Activated CD4-positive, alpha-beta T cell treated with anti-CD3 and anti-CD28 coated beads, Interleukin-2, amount 50 U/mL, for 4 hours (primary cell): ENCODE data around the gene PKNOX2.

Experiments used
- DNase-seq, 2 experiments: peaks; one replicate each; pipeline ENCODE4 v3.0.0-alpha.2; 2020

The PKNOX2 gene

DNA sequence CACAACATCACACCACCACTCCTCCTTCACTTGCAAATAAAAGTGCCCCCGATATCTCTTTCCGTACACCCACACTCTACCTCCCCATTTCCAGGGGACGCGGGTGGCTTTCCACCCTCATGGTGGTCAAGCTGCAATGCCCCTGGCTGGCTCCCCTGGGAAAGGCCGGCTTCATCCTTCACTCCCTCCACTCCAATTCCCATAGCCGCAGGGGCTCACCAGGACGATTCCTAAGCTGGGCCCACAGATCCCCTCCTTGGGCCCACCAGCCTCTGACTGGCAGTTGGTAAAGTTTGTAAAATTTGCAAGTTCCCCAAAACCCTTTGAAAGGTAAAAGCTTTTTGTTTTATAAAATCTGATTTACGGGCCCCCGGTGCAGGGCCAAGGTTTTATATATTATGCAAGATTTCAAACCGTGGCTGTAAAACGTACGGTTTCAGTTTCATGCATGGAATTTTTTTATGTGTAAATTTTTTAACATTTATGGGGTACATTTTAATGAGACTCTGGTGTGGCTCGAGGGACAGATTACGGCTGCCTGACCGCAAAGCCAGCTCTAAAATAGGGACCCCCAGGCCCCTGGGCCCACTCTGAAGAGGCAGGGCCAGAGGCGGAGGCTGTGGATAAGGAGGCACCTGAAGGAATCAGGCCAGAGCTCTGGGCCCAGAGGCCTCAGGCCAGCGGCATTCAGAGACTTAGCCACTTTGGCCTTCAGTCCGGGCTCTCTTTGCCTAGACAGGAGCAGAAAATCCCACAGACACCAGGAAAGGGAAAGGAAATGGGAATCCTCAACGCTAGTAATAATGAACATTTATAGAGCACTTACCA, 225.0 kb downstream of the PKNOX2 start:
- no peak for DNase-seq

- no peak for DNase-seq
Measured at GRCh38 chr11:125390946-125391345, 226.4 kb downstream of the PKNOX2 start.

GRCh38 chr11:125393331-125393730, 228.8 kb downstream of the PKNOX2 start:
- DNase-seq: no peak

DNA sequence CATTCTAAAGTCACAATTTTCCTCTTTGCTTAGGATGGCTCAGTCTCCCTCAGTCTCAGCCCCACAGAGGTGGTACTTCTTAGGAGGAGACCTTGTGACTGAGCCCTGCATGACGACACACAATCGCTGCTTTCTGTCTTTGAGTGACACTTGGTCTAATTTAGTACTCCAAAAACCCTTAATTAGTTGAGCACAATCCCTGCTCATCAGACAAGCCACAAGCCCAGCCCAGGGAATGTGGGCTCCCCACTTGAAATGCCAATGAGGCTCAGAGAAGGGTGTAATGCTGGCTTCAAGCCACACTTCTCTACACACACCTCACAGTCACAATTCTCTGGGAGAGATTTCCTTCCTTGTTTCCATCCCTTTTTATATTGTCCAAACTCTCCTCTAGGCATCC, 229.7 kb downstream of the PKNOX2 start:
- no peak for DNase-seq

- DNase-seq: no peak
Measured at GRCh38 chr11:125397421-125397820, 232.9 kb downstream of the PKNOX2 start.

GRCh38 chr11:125398475-125398874, 233.9 kb downstream of the PKNOX2 start:
- DNase-seq: no peak

DNA sequence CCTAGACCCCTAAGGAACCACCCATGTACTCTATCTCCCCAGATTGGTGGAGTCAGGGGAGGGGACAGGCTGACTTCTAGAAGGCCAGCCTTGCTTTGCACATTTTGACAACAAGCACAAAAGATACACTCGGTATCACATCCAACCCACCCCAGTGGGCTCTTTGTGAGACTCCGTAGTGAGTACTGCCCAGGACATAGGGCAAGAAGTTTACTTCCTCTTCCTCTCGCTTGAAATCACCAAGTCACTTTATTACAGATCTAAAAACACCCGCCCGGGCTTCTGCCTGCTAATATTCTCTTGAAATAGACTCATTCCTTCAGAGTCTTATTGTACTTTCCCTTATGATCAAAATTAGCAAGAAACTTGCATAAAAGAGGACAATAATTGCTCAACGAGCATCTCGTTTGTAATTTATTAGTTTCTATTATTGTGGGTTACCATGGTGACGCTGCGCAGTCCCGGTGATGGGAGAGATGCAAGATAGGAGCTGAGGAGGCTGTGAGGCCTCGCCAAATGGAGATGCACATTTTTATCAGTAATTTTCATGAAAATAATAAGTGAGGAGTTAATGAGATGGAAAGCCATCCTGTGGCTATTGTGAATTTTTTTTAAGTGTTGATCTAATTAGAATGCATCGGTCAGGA, 234.6 kb downstream of the PKNOX2 start:
- DNase-seq: no peak

GRCh38 chr11:125399945-125400344, 235.4 kb downstream of the PKNOX2 start:
- DNase-seq: no peak

- no peak for DNase-seq
Measured at GRCh38 chr11:125401235-125401634, 236.7 kb downstream of the PKNOX2 start.

GRCh38 chr11:125401746-125402145, 237.2 kb downstream of the PKNOX2 start:
- no peak for DNase-seq

- no peak for DNase-seq
Measured at GRCh38 chr11:125402435-125402834, 237.9 kb downstream of the PKNOX2 start.

GRCh38 chr11:125404157-125404810, 239.7 kb downstream of the PKNOX2 start:
- DNase-seq: no peak

- DNase-seq: peak; percentile 51 to 62
Measured at GRCh38 chr11:125404811-125405790, 240.6 kb downstream of the PKNOX2 start.

GRCh38 chr11:125407046-125407445, 242.5 kb downstream of the PKNOX2 start:
- DNase-seq: no peak

DNA sequence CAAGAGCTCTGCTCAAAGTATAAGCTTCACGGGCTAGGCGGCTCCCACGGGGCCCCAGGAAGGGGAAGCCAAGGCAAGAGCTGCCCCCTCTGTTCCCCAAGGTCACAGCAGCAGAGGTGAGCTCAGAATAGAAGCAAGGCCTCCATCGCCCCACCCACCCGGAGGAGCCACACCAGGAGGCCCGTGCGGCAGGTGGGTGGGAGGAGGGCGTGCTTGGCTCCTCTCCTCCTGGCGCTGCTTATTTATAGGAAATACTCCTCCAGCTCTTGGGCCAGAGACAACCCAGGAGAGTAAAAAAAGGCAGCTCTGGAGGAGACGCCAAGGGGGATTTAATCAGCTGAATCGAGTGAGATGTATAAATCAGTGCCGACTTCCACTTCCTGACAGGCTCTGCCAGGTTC, 243.8 kb downstream of the PKNOX2 start:
- no peak for DNase-seq

DNA sequence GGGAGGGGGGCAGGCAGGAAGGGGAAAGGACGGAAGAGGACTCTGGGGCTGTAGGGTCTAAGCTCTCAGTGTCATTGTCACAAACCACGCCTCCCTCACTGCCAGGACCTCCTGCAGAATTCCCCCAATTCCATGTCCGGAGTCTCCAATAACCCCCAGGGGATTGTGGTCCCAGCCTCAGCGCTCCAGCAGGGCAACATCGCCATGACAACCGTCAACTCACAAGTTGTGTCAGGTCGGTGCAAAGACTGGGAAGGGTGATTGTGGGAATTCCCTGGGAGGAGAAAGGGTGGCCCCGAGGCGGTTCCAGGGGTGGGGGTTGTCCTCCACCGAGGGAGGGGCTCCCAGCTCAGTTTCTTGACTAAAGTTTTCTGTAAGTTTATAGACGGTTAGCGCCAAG, 245.5 kb downstream of the PKNOX2 start:
- no peak for DNase-seq

DNA sequence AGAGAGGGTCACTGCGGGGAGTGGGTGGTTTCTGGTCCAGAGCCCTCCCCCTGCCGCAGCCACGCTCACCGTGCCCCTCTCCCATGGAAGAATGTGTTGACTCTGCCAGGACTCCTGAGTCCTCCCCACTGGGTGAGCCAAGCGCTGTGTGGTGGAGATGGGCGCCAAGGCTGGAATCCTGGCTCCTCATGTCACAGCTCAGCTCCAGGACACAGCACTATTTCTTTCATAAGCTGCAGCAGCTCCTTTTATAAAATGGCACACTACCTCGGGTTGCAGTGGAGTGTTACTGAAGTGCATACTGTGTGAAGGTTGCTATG, 247.6 kb downstream of the PKNOX2 start:
- DNase-seq: no peak

- DNase-seq: no peak
Measured at GRCh38 chr11:125412509-125412908, 248.0 kb downstream of the PKNOX2 start.

GRCh38 chr11:125413226-125413625, 248.7 kb downstream of the PKNOX2 start:
- no peak for DNase-seq

- no peak for DNase-seq
Measured at GRCh38 chr11:125414121-125414520, 249.6 kb downstream of the PKNOX2 start.

DNA sequence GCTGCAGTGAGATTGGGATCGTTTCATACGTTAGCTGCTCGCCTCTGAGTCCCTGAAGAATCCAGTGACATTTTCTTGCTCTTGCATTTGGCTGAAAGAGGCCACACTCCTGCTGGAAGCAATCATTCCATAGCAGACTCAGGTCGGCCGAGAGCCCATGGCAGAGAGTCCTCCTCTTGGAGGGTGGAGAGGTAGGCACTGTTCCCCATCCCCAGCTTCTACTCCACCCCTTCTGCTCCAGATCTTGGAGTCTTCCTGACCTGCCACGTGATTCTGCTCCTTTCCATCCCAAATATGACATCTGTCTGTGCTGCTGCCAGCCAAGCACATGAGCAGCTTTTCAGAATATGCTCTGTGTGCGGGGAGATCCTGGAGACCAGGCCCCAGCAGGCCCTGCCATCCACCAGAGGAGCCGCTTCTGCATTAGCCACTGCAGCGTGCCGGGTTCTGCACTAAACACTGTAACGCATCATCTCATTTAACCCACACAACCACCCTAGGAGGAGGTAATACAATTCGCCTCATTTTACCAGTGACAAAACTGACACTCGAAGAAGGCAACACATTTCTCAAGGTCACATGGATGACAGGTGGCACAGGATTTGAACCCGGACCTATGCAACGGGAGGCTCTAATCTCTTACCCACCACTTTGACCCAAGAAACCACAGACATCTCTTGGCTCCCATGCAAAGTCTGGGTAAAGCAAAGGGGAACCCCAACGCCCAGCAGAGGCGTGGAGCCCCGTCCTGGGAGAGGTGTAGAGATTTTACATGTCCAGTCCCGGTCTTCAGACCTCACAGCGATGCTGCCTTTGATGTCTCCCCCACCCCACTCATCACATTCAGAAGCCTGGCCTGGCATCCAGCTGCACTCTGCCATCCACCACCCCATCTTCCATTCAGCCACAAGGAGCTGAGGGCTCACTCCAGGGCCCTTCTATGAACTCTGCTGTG, 252.7 kb downstream of the PKNOX2 start:
- DNase-seq: no peak

GRCh38 chr11:125418396-125418795, 253.8 kb downstream of the PKNOX2 start:
- DNase-seq: no peak
